ENCODE results near the gene CYP2W1. TPM values are rescaled to one million over a fixed set of nuclear protein-coding genes. Genes with fewer than 3 reads are reported as not detected.

CYP2W1 gene
- total and polyA plus RNA-seq, 11 donors: not detected

- ATAC-seq (no peak), DNase-seq (no peak)
- intact Hi-C loops (cut with DNase I): loop anchor here in 6 of 10 donors (10.0 kb wide), 3 partner anchors 139 to 179 kb away; a partner anchor contains a TSS
- 90 to 100% (median 92%) methylated on average over 1 to 14 of the region's 14 CpGs for WGBS, 4 donors
- Histone ChIP-seq H3K4me3 (no peak overlapping the region), H3K27ac (no peak overlapping the region), H3K36me3 (peaks cover 0 to 37% (median 25%) of the 10 kb centered on the region in 9 donors), H3K9me3 (no peaks in the 10 kb centered on the region), H3K4me1 (peaks cover 0 to 19% (median 5%) of the 10 kb centered on the region in 12 donors), H3K27me3 (no peaks in the 10 kb centered on the region)
- TF ChIP-seq CTCF (IDR thresholded peaks at IDR 0.05) (no peak), POLR2A (IDR thresholded peaks at IDR 0.05) (no peak)
These were observed 12.6 kb downstream of the CYP2W1 start for GRCh38 chr7:995571-995970.

GRCh38 chr7:996079-996872 is 13.3 kb downstream of the CYP2W1 start:
- DNase-seq: no peak
- no peak for TF ChIP-seq POLR2A (IDR thresholded peaks at IDR 0.05)
- Histone ChIP-seq H3K4me1 (peaks cover 0 to 14% (median 5%) of the 10 kb centered on the region in 12 donors), H3K36me3 (peaks cover 0 to 40% (median 25%) of the 10 kb centered on the region in 9 donors), H3K27ac (no peak overlapping the region), H3K27me3 (no peaks in the 10 kb centered on the region), H3K9me3 (no peaks in the 10 kb centered on the region), H3K4me3 (no peak overlapping the region)
- 86 to 95% (median 88%) methylated on average over 7 to 38 of the region's 38 CpGs for WGBS, 4 donors
- ATAC-seq: no peak
- intact Hi-C loops (cut with DNase I): loop anchor here in 6 of 10 donors (10.0 kb wide), 3 partner anchors 139 to 179 kb away; a partner anchor contains a TSS

GRCh38 chr7:997404-998395 is 14.7 kb downstream of the CYP2W1 start:
- Histone ChIP-seq H3K4me3 (no peak overlapping the region), H3K36me3 (peaks cover 0 to 40% (median 25%) of the 10 kb centered on the region in 9 donors)
- 84 to 86% (median 85%) methylated on average over 27 to 45 of the region's 45 CpGs for whole genome bisulfite sequencing, 4 donors

More at GRCh38 chr7:997404-998395, 14.7 kb downstream of the CYP2W1 start:
- H3K27ac ChIP-seq: no peak overlapping the region
- ATAC-seq (no peak), DNase-seq (no peak)
- no peaks in the 10 kb centered on the region for H3K9me3 ChIP-seq
- TF ChIP-seq POLR2A (IDR thresholded peaks at IDR 0.05) (no peak), CTCF (IDR thresholded peaks at IDR 0.05) (no peak)
- no peaks in the 10 kb centered on the region for H3K27me3 ChIP-seq
- peaks cover 0 to 10% (median 5%) of the 10 kb centered on the region in 12 donors for H3K4me1 ChIP-seq
- intact Hi-C loops (cut with DNase I): loop anchor here in 6 of 10 donors (10.0 kb wide), 3 partner anchors 137 to 177 kb away; a partner anchor contains a TSS
